HepG2 (cell line): ENCODE data around the gene PANK2. TPM values are rescaled to one million over a fixed set of nuclear protein-coding genes. Genes with fewer than 3 reads are reported as not detected.

Experiments
- CEBPG ChIP-seq: IDR thresholded peaks from 2 replicates; pipeline ENCODE4 v1.6.1; 2016
- CHD4 ChIP-seq: fragments of 200-600 bp; sonication (generic); IDR thresholded peaks from 2 replicates; pipeline ENCODE4 v1.7.0; 2017; ENCODE audit warnings: mild to moderate bottlenecking, low read length, borderline replicate concordance
- DMAP1 ChIP-seq: IDR thresholded peaks from 2 replicates; pipeline ENCODE4 v1.6.1; 2016
- FOSL2 ChIP-seq: sonication (generic); formaldehyde crosslinking; IDR thresholded peaks from 2 replicates; pipeline ENCODE4 v1.4.0; 2020; ENCODE audit warnings: missing genetic modification reagents
- FOXK1 ChIP-seq: sonication (generic); formaldehyde crosslinking; IDR thresholded peaks from 2 replicates; pipeline ENCODE4 v1.4.0; 2020; ENCODE audit warnings: low read depth, missing genetic modification reagents, borderline replicate concordance
- HNF4A ChIP-seq: sonication (generic); formaldehyde crosslinking; IDR thresholded peaks from 2 replicates; pipeline ENCODE4 v1.4.0; 2020; ENCODE audit warnings: missing genetic modification reagents
- IRX3 ChIP-seq: sonication (generic); formaldehyde crosslinking; IDR thresholded peaks from 2 replicates; pipeline ENCODE4 v1.8.1; 2023; ENCODE audit warnings: mild to moderate bottlenecking, low read depth, missing genetic modification reagents, borderline replicate concordance
- KDM4B ChIP-seq: sonication (generic); formaldehyde crosslinking; IDR thresholded peaks from 2 replicates; pipeline ENCODE4 v1.4.0; 2020; ENCODE audit warnings: missing genetic modification reagents
- KLF13 ChIP-seq: sonication (generic); formaldehyde crosslinking; IDR thresholded peaks from 2 replicates; pipeline ENCODE4 v1.4.0; 2020; ENCODE audit warnings: mild to moderate bottlenecking, missing genetic modification reagents
- LCORL ChIP-seq, 2 experiments: fragments of 450-650 bp in 1 of 2; sonication (generic) in 1 of 2; formaldehyde crosslinking in 1 of 2; IDR thresholded peaks; 2 replicates each; pipeline versions ENCODE4 v1.5.0 to v1.6.1; 2017 to 2020; ENCODE audit warnings: antibody characterized with exemption in 1 of 2, missing genetic modification reagents in 1 of 2
- MAZ ChIP-seq, 2 experiments: sonication (generic) in 1 of 2; formaldehyde crosslinking in 1 of 2; IDR thresholded peaks; 2 replicates each; pipeline versions ENCODE4 v1.5.0 to v1.6.1; 2012 to 2020; ENCODE audit warnings: low read depth in 2 of 2, mild to moderate bottlenecking in 2 of 2, borderline replicate concordance in 1 of 2, improper control_type of control experiment in 1 of 2, low read length in 1 of 2, missing genetic modification reagents in 1 of 2, moderate library complexity in 1 of 2
- MTA3 ChIP-seq: sonication (generic); formaldehyde crosslinking; IDR thresholded peaks from 2 replicates; pipeline ENCODE4 v1.4.0; 2020; ENCODE audit warnings: missing genetic modification reagents
- NCOA2 ChIP-seq: sonication (generic); formaldehyde crosslinking; IDR thresholded peaks from 2 replicates; pipeline ENCODE4 v1.8.0; 2022; ENCODE audit warnings: inconsistent platforms
- PHF8 ChIP-seq: sonication (generic); formaldehyde crosslinking; IDR thresholded peaks from 2 replicates; pipeline ENCODE4 v1.5.0; 2020; ENCODE audit warnings: missing genetic modification reagents
- PITX1 ChIP-seq: sonication (generic); formaldehyde crosslinking; IDR thresholded peaks from 2 replicates; pipeline ENCODE4 v1.5.1; 2020; ENCODE audit warnings: mild to moderate bottlenecking, missing genetic modification reagents
- RBAK ChIP-seq: sonication (generic); formaldehyde crosslinking; IDR thresholded peaks from 2 replicates; pipeline ENCODE4 v1.5.1; 2020; ENCODE audit warnings: mild to moderate bottlenecking, missing genetic modification reagents
- RFX3 ChIP-seq: IDR thresholded peaks from 2 replicates; pipeline ENCODE4 v1.6.1; 2016; ENCODE audit warnings: missing biosample characterization, missing genetic modification reagents
- RXRB ChIP-seq: IDR thresholded peaks from 2 replicates; pipeline ENCODE4 v1.6.1; 2016; ENCODE audit warnings: borderline replicate concordance, missing genetic modification reagents, missing compliant biosample characterization
- TAF15 ChIP-seq: fragments of 200-400 bp; formaldehyde crosslinking; IDR thresholded peaks from one replicate; pipeline ENCODE4 v1.6.1; 2018; ENCODE audit warnings: mild to moderate bottlenecking, low read depth, low read length; ENCODE audit not compliant: poor library complexity, severe bottlenecking
- TGIF2 ChIP-seq: IDR thresholded peaks from 2 replicates; pipeline ENCODE4 v1.6.1; 2016; ENCODE audit warnings: control low read depth, missing compliant biosample characterization
- ZNF121 ChIP-seq: sonication (generic); formaldehyde crosslinking; IDR thresholded peaks from 2 replicates; pipeline ENCODE4 v1.5.0; 2020; ENCODE audit warnings: mild to moderate bottlenecking, missing genetic modification reagents
- ZNF160 ChIP-seq: sonication (generic); formaldehyde crosslinking; IDR thresholded peaks from 2 replicates; pipeline ENCODE4 v1.8.0; 2022; ENCODE audit warnings: mild to moderate bottlenecking, inconsistent platforms, missing genetic modification reagents
- ZNF263 ChIP-seq: sonication (generic); formaldehyde crosslinking; IDR thresholded peaks from 2 replicates; pipeline ENCODE4 v1.4.0; 2020; ENCODE audit warnings: missing genetic modification reagents
- ZNF3 ChIP-seq: IDR thresholded peaks from 2 replicates; pipeline ENCODE4 v1.7.0; 2017; ENCODE audit warnings: inconsistent platforms
- ZNF580 ChIP-seq: IDR thresholded peaks from 2 replicates; pipeline ENCODE4 v1.6.1; 2016; ENCODE audit warnings: low read depth, borderline replicate concordance
- ZNF720 ChIP-seq: sonication (generic); formaldehyde crosslinking; IDR thresholded peaks from 2 replicates; pipeline ENCODE4 v1.4.0; 2020; ENCODE audit warnings: missing genetic modification reagents
- ZNF800 ChIP-seq: sonication (generic); formaldehyde crosslinking; IDR thresholded peaks from 2 replicates; pipeline ENCODE4 v1.4.0; 2020; ENCODE audit warnings: missing genetic modification reagents
- ZNF878 ChIP-seq: sonication (generic); formaldehyde crosslinking; IDR thresholded peaks from 2 replicates; pipeline ENCODE4 v1.8.1; 2023; ENCODE audit warnings: mild to moderate bottlenecking, missing genetic modification reagents, moderate library complexity
- ZUFSP ChIP-seq: sonication (generic); formaldehyde crosslinking; IDR thresholded peaks from 2 replicates; pipeline ENCODE4 v1.9.0; 2021; ENCODE audit warnings: missing genetic modification reagents, mild to moderate bottlenecking, borderline replicate concordance
- polyA plus RNA-seq, 8 experiments: library from polyadenylated mRNA; depleted of rRNA in 3 of 8; stranded (reverse) in 7 of 8; unstranded in 1 of 8; fragments of >200 nt; fragmentation: Illumina TruSeq in 4 of 8; extraction: Trizol in 4 of 8; gene quantifications; 2 replicates each; pipeline versions ENCODE4 v1.2.1 to v1.2.3, GENCODE V29; 2011 to 2016; ENCODE audit warnings: low read depth in 4 of 8, missing spikeins in 1 of 8, mixed read lengths in 1 of 8; ENCODE audit not compliant: insufficient read depth in 1 of 8
- total RNA-seq, 5 experiments: library from RNA; depleted of rRNA; stranded (reverse); fragments of >200 nt; fragmentation: Illumina TruSeq; extraction: Trizol; gene quantifications; 2 replicates each; pipeline ENCODE4 v1.2.3, GENCODE V29; 2016; ENCODE audit warnings: low read depth in 1 of 5

The PANK2 gene
- total and polyA plus RNA-seq, 2 of the 13 experiments (the other 11 are each of a cell fraction or from before 2014, with no cell fraction given), result 39.2 to 123 TPM

- TF ChIP-seq TAF15 (no peak), ZNF263 (no peak), CHD4 (peak; percentile 78), FOXK1 (peak; percentile 31; the same call in 1 of the 2 replicates), NCOA2 (CRISPR knock-in tag) (0 out of 2 replicates have a peak, but pooled peaks have one; percentile 8), ZNF3 (0 out of 2 replicates have a peak, but pooled peaks have one; percentile 48), ZNF580 (CRISPR knock-in tag) (peak; percentile 72; the same call in 1 of the 2 replicates), RBAK (no peak), CEBPG (CRISPR knock-in tag) (peak; percentile 34; the same call in 1 of the 2 replicates), LCORL (IDR thresholded peaks at IDR 0.05) (no peak), LCORL (CRISPR knock-in tag; IDR thresholded peaks at IDR 0.05) (peak; percentile 44; the same call in 1 of the 2 replicates), DMAP1 (no peak), ZNF160 (CRISPR knock-in tag) (no peak), ZNF878 (CRISPR knock-in tag) (no peak), PHF8 (CRISPR knock-in tag) (no peak), FOSL2 (CRISPR knock-in tag) (peak; percentile 50), PITX1 (CRISPR knock-in tag) (0 out of 2 replicates have a peak, but pooled peaks have one; percentile 22), ZNF800 (CRISPR knock-in tag) (0 out of 2 replicates have a peak, but pooled peaks have one; percentile 9), KLF13 (no peak), HNF4A (CRISPR knock-in tag) (peak; percentile 50), KDM4B (CRISPR knock-in tag) (no peak), ZUFSP (CRISPR knock-in tag) (no peak), IRX3 (CRISPR knock-in tag) (no peak), TGIF2 (no peak), RXRB (CRISPR knock-in tag) (peak; percentile 7; the same call in 1 of the 2 replicates), ZNF720 (CRISPR knock-in tag) (no peak), ZNF121 (CRISPR knock-in tag) (peak; percentile 99), RFX3 (CRISPR knock-in tag) (0 out of 2 replicates have a peak, but pooled peaks have one; percentile 9), MTA3 (no peak), MAZ (IDR thresholded peaks at IDR 0.05; ENCODE audit: borderline replicate concordance, low read depth, low read length) (no peak), MAZ (CRISPR knock-in tag; IDR thresholded peaks at IDR 0.05; ENCODE audit: low read depth) (0 out of 2 replicates have a peak, but pooled peaks have one; percentile 20)
Observed at GRCh38 chr20:3904224-3904623, 15.0 kb downstream of the PANK2 start (continued).
